ENCODE measurements around the gene FLOT1. TPM values are rescaled to one million over a fixed set of nuclear protein-coding genes. Genes with fewer than 3 reads are reported as not detected.
A peak's percentile ranks its signal among the peaks of the same experiment; 100 is the strongest.
"Not testable (repeated sequence)": the region's sequence is repeated elsewhere in the genome, so short reads cannot be mapped to it uniquely, and the experiment has no call there.

Gene FLOT1
- total RNA-seq, 1 donor from 2014 or later, result 20.0 TPM

DNA sequence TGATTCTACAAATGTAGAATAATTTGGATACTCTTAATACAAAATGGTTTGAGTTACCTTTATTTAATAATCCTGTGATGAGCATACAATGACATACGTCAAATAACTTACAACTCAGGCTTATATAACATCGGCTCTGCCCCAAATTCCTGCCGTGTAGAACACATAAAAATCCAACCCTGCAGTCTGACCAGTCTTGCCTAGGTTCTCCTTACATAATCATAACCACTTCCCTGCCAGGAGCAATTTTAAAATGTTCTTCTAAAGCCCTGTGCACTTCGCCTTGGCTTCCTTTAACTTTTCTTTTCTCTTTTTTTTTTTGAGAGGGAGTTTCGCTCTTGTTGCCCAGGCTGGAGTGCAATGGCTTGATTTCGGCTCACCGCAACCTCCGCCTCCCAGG, 18.1 kb upstream of the FLOT1 start:
- Histone ChIP-seq H3K36me3 (ENCODE audit: control insufficient read depth, insufficient read depth, low read length) (no peaks in the 10 kb centered on the region), H3K27me3 (ENCODE audit: control insufficient read depth, insufficient read depth, low read length) (no peaks in the 10 kb centered on the region), H3K4me3 (ENCODE audit: low read depth, low read length) (no peak overlapping the region)
- DNase-seq (ENCODE audit: low read depth), result no peak
- FAIRE-seq, result no peak
- TF ChIP-seq, protein P1, sequence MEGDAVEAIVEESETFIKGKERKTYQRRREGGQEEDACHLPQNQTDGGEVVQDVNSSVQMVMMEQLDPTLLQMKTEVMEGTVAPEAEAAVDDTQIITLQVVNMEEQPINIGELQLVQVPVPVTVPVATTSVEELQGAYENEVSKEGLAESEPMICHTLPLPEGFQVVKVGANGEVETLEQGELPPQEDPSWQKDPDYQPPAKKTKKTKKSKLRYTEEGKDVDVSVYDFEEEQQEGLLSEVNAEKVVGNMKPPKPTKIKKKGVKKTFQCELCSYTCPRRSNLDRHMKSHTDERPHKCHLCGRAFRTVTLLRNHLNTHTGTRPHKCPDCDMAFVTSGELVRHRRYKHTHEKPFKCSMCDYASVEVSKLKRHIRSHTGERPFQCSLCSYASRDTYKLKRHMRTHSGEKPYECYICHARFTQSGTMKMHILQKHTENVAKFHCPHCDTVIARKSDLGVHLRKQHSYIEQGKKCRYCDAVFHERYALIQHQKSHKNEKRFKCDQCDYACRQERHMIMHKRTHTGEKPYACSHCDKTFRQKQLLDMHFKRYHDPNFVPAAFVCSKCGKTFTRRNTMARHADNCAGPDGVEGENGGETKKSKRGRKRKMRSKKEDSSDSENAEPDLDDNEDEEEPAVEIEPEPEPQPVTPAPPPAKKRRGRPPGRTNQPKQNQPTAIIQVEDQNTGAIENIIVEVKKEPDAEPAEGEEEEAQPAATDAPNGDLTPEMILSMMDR (IDR thresholded peaks at IDR 0.05; ENCODE audit: insufficient read depth, low read length, severe bottlenecking), result no peak

DNA sequence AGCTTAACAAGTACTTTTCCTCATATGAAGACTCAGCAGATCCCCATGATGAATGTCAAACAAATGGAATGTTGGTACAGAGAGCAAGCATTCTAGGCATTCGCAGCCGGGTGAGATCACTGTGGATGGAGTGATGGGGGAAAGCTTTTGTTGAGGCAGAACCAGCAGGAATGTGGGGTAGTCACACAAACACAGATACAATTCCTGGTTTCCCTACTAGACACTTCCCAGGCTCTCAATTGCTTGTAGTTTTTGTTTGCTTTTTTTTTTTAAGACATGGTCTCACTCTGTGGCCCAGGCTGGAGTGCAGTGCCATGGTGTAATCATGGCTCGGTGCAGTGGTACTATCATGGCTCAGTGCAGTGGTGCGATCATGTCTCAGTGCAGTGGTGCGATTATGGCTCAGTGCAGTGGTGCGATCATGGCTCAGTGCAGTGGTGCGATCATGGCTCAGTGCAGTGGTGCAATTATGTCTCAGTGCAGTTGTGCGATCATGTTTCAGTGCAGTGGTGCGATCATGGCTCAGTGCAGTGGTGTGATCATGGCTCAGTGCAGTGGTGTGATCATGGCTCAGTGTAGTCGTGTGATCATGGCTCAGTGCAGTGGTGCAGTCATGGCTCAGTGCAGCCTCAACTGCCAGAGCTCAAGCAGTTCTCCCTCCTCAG, 17.2 kb upstream of the FLOT1 start:
- DNase-seq (ENCODE audit: low read depth) (peak; percentile 95), FAIRE-seq (no peak)
- Histone ChIP-seq H3K36me3 (ENCODE audit: control insufficient read depth, insufficient read depth, low read length) (no peaks in the 10 kb centered on the region), H3K4me3 (ENCODE audit: low read depth, low read length) (no peak overlapping the region), H3K27me3 (ENCODE audit: control insufficient read depth, insufficient read depth, low read length) (no peaks in the 10 kb centered on the region)
- TF ChIP-seq, protein P1 (IDR thresholded peaks at IDR 0.05; ENCODE audit: insufficient read depth, low read length, severe bottlenecking), result no peak

DNA sequence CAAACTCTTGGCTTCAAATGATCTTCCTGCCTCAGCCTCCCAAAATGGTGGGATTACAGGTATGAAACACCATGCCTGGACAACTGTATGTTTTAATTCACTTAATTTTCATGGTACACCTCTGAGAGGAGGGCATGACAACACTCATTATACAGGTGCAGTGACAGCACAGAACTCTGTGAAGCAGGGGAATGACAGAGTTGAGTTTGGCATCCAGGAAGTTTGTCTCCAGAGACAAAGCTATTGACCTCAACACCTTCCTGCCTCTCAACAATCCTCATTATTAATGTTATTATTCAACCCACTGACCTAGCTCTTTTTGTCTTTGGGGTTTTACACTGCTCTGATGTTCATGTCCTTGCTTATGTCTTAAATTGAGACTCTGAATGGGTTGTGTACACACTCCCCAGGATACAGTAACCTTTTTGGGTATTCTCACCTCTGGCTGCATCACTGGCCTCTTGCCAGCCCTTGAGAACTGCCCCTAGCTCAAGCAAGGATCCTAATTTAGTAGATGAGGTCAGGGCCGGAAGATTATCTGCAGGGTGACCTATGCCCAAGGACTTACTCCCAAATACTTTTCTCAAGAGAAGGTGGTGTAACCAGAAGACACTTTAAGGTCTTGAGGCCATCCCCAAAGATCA, 14.9 kb upstream of the FLOT1 start:
- TF ChIP-seq, protein P1 (IDR thresholded peaks at IDR 0.05; ENCODE audit: insufficient read depth, low read length, severe bottlenecking), result no peak

DNA sequence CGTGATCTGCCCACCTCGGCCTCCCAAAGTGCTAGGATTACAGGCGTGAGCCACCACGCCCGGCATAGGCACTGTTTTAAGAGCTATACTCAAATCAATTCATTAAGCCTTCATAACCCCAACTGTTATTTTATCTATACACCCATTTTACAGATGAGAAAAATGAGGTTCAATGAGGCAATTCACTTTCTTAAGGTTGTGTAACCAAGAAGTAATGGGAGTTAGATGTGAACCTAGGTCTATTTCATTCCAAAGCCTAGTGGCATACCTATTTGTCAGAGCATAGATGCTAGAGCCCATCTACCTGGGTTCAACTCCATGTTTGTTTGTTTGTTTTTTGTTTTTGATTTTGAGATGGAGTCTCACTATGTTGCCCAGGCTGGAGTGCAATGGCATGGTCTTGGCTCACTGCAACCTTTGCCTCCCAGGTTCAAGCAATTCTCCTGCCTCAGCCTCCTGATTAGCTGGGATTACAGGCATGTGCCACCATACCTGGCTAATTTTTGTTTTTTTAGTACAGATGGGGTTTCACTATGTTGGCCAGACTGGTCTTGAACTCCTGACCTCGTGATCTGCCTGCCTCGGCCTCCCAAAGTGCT, 14.0 kb upstream of the FLOT1 start:
- H3K36me3 ChIP-seq (ENCODE audit: control insufficient read depth, insufficient read depth, low read length); H3K4me3 ChIP-seq (ENCODE audit: low read depth, low read length); FAIRE-seq; H3K27me3 ChIP-seq (ENCODE audit: control insufficient read depth, insufficient read depth, low read length); DNase-seq (ENCODE audit: low read depth): not testable (repeated sequence)

More for the DNA sequence above, 14.9 kb upstream of the FLOT1 start:
- DNase-seq (ENCODE audit: low read depth), result no peak
- Histone ChIP-seq H3K27me3 (ENCODE audit: control insufficient read depth, insufficient read depth, low read length) (no peaks in the 10 kb centered on the region), H3K36me3 (ENCODE audit: control insufficient read depth, insufficient read depth, low read length) (no peaks in the 10 kb centered on the region), H3K4me3 (ENCODE audit: low read depth, low read length) (no peak overlapping the region)
- FAIRE-seq, result no peak

DNA sequence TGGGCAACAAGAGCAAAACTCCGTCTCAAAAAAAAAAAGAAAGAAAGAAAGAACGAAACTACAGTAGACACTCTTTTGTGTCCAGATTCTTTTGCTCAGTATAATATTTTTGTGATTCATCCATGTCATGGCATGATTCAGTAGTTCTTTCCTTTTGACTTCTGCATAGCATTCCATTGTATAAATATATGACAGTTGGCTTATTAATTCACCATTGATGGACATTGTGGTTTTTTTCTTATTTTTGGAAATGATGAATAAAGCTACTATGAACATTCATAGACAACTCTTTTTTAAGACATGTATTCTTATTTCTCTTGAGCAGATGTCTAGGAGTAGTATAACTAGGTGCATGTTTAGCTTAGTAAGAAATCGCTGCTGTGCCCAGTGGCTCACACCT, 12.1 kb upstream of the FLOT1 start:
- no peaks in the 10 kb centered on the region for H3K27me3 ChIP-seq (ENCODE audit: control insufficient read depth, insufficient read depth, low read length)
- DNase-seq (ENCODE audit: low read depth) (peak; percentile 93), FAIRE-seq (no peak)
- TF ChIP-seq, protein P1 (IDR thresholded peaks at IDR 0.05; ENCODE audit: insufficient read depth, low read length, severe bottlenecking), result no peak
- no peak overlapping the region for H3K4me3 ChIP-seq (ENCODE audit: low read depth, low read length)
- no peaks in the 10 kb centered on the region for H3K36me3 ChIP-seq (ENCODE audit: control insufficient read depth, insufficient read depth, low read length)

DNA sequence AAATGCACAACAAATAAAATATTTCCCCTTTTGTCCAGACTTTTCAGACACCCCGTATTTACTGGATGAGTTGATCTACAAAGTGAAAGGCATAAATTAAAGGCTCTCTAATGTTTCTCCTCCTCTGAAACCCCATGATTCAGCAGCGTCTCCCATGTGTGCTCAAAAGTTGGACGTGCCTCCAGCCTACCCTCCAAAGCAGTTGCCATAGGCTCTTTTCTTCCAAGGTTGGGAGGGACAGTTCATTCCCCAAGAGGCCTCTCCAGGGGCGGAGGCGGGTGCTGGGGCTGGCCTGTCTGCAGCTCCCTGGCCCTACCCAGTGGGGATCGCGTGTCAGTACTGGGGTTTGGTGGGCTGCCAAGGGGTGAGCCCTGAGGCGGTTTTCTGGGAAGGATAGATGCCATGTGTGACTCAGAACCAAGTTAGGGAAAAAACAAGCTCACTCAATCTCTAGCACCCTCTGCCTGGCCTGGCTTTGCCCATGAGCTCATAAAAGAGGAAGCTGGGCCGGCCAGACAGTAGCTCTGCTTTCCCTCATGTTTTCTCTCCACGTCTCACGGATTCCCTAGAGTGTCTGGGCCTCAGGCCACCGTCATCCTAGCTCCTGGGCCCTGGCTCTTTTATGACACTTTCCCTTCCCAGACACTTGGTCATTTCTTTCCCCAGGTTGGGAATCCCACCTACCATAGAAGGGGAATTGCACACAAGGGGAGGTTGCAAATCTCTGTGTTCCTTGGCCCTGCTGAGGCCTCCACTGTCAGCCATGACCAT, 9.9 kb upstream of the FLOT1 start:
- Histone ChIP-seq H3K36me3 (ENCODE audit: control insufficient read depth, insufficient read depth, low read length) (no peaks in the 10 kb centered on the region), H3K4me3 (ENCODE audit: low read depth, low read length) (no peak overlapping the region), H3K27me3 (ENCODE audit: control insufficient read depth, insufficient read depth, low read length) (no peaks in the 10 kb centered on the region)
- FAIRE-seq (peak; percentile 93), DNase-seq (ENCODE audit: low read depth) (peak; percentile 99)
- TF ChIP-seq, protein P1 (IDR thresholded peaks at IDR 0.05; ENCODE audit: insufficient read depth, low read length, severe bottlenecking), result peak; percentile 25

Measured in bronchial epithelial cell (primary cell).